ENCODE measurements around the gene CADM1.

DNA sequence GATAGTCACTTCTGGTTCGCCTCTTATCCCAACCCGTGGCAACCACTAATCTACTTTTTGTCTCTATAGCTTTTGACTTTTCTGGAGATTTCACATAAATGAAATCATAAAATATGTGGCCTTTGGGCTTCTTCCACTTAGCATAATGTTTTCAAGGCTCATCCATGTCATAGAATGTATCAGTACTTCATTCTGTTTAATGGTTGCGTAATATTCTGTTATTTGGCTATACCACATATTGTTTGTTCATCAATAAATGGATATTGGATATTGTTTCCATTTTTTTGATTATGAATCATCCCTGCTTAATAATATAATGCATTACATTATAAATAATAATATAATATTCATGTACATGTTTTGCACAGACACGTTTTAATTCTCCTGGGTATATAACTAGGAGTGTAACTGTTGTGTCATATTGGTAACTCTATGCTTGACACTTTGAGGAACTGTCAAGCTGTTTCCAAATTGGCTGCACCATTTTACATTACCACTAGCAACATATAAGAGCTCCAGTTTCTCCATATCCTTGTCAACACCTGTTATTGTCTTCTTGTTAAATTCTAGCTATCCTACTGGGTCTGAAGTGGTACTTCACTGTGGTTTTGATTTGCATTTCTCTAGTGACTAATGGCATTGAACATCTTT is 181.5 kb downstream of the CADM1 start:
- TF ChIP-seq, protein P1, sequence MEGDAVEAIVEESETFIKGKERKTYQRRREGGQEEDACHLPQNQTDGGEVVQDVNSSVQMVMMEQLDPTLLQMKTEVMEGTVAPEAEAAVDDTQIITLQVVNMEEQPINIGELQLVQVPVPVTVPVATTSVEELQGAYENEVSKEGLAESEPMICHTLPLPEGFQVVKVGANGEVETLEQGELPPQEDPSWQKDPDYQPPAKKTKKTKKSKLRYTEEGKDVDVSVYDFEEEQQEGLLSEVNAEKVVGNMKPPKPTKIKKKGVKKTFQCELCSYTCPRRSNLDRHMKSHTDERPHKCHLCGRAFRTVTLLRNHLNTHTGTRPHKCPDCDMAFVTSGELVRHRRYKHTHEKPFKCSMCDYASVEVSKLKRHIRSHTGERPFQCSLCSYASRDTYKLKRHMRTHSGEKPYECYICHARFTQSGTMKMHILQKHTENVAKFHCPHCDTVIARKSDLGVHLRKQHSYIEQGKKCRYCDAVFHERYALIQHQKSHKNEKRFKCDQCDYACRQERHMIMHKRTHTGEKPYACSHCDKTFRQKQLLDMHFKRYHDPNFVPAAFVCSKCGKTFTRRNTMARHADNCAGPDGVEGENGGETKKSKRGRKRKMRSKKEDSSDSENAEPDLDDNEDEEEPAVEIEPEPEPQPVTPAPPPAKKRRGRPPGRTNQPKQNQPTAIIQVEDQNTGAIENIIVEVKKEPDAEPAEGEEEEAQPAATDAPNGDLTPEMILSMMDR (conservative IDR thresholded peaks at IDR 0.05 in 1 of 2, IDR thresholded peaks at IDR 0.05 in 1 of 2; ENCODE audit: low read depth in 1 of 2, low read length in 2 of 2) = no peak
- TF ChIP-seq EZH2 (IDR thresholded peaks at IDR 0.05; ENCODE audit: low read length, missing control alignments) = no peak
